IMR-90 (cell line): ENCODE results near the gene HS3ST2. TPM values are rescaled to one million over a fixed set of nuclear protein-coding genes. Genes with fewer than 3 reads are reported as not detected.

Experiments
- ATAC-seq: fragments of 200-7000 bp; cut with Tn5 transposase; 2 replicates; pipeline ENCODE4 v1.9.1; 2020; ENCODE audit warnings: low read depth, mild to moderate bottlenecking, moderate library complexity
- BruUV-seq: library from RNA; stranded (reverse); fragments of 400-500 nt; replicated peaks from 2 replicates; lab custom pipeline; 2021; lab: Mats Ljungman, UMichigan
- CTCF ChIA-PET: fragments of 300-600 bp; formaldehyde crosslinking; extraction: SDS; loops from one replicate; lab custom pipeline; 2021; ENCODE audit warnings: antibody characterized with exemption; lab: Yijun Ruan, JAX
- POLR2A ChIA-PET: fragments of 300-600 bp; sonication (Branson Sonifier 250); formaldehyde crosslinking; loops from one replicate; lab custom pipeline; 2022; ENCODE audit warnings: antibody characterized with exemption; ENCODE audit not compliant: unreplicated experiment; lab: Charles Lee
- DNase-seq: peaks from one replicate; pipeline ENCODE4 v3.0.0; 2013
- H2AFZ ChIP-seq: replicated peaks from 2 replicates; pipeline ENCODE3; 2013; ENCODE audit warnings: low read length, mild to moderate bottlenecking; ENCODE audit not compliant: poor library complexity
- H2AK5ac ChIP-seq: 2 replicates; pipeline ENCODE4 v1.6.1; 2013; ENCODE audit warnings: low read depth, low read length, inconsistent platforms
- H2AK9ac ChIP-seq: replicated peaks from 2 replicates; pipeline ENCODE3; 2013; ENCODE audit warnings: mild to moderate bottlenecking, low read depth, low read length, moderate library complexity; ENCODE audit not compliant: poor library complexity
- H2BK120ac ChIP-seq: 2 replicates; pipeline ENCODE4 v1.6.1; 2013; ENCODE audit warnings: low read depth, low read length, inconsistent platforms
- H2BK15ac ChIP-seq: 3 replicates; pipeline ENCODE4 v1.6.1; 2013; ENCODE audit warnings: low read depth, low read length, inconsistent platforms
- H2BK20ac ChIP-seq: 2 replicates; pipeline ENCODE4 v1.6.1; 2013; ENCODE audit warnings: low read depth, mild to moderate bottlenecking, inconsistent platforms, low read length, moderate library complexity
- H2BK5ac ChIP-seq: 2 replicates; pipeline ENCODE4 v1.6.1; 2013; ENCODE audit warnings: mild to moderate bottlenecking, low read depth, low read length, inconsistent platforms; ENCODE audit not compliant: poor library complexity, severe bottlenecking
- H3K14ac ChIP-seq: replicated peaks from 2 replicates; pipeline ENCODE4 v1.6.1; 2013; ENCODE audit warnings: low read depth, low read length, inconsistent platforms
- H3K18ac ChIP-seq: 2 replicates; pipeline ENCODE4 v1.6.1; 2013; ENCODE audit warnings: low read depth, low read length, control low read depth
- H3K23ac ChIP-seq: 2 replicates; pipeline ENCODE4 v1.6.1; 2013; ENCODE audit warnings: low read depth, low read length, inconsistent platforms
- H3K27ac ChIP-seq: 2 replicates; pipeline ENCODE4 v1.5.1; 2013; ENCODE audit warnings: mild to moderate bottlenecking, control low read depth, low read length; ENCODE audit not compliant: insufficient read depth
- H3K27me3 ChIP-seq: 2 replicates; pipeline ENCODE4 v1.6.1; 2013; ENCODE audit warnings: low read length; ENCODE audit not compliant: control insufficient read depth, insufficient read depth
- H3K36me3 ChIP-seq: 2 replicates; pipeline ENCODE4 v1.6.1; 2013; ENCODE audit warnings: low read length, mixed read lengths; ENCODE audit not compliant: control insufficient read depth, insufficient read depth
- H3K4ac ChIP-seq: 2 replicates; pipeline ENCODE4 v1.6.1; 2013; ENCODE audit warnings: low read depth, low read length, inconsistent platforms
- H3K4me1 ChIP-seq: 2 replicates; pipeline ENCODE4 v1.6.1; 2013; ENCODE audit warnings: low read length, mixed read lengths; ENCODE audit not compliant: control insufficient read depth, insufficient read depth
- H3K4me2 ChIP-seq: 2 replicates; pipeline ENCODE4 v1.6.1; 2013; ENCODE audit warnings: low read depth, mild to moderate bottlenecking, control low read depth, low read length, moderate library complexity
- H3K4me3 ChIP-seq: 2 replicates; pipeline ENCODE4 v1.5.1; 2013; ENCODE audit warnings: low read depth, mild to moderate bottlenecking, control low read depth, low read length, moderate library complexity; ENCODE audit not compliant: insufficient read depth
- H3K56ac ChIP-seq: 2 replicates; pipeline ENCODE4 v1.6.1; 2013; ENCODE audit warnings: low read length, inconsistent platforms; ENCODE audit not compliant: insufficient read depth; ENCODE audit errors: extremely low read depth
- H3K79me1 ChIP-seq, 2 experiments: 2 replicates each; pipeline ENCODE4 v1.6.1; 2013; ENCODE audit warnings: low read length in 2 of 2, inconsistent platforms in 1 of 2, low read depth in 1 of 2
- H3K9ac ChIP-seq: 2 replicates; pipeline ENCODE4 v1.6.1; 2013; ENCODE audit warnings: low read depth, low read length, control low read depth
- H3K9me1 ChIP-seq: 2 replicates; pipeline ENCODE4 v1.6.1; 2013; ENCODE audit warnings: low read length, inconsistent platforms; ENCODE audit not compliant: insufficient read depth
- H3K9me3 ChIP-seq: 2 replicates; pipeline ENCODE4 v1.6.1; 2013; ENCODE audit warnings: low read length; ENCODE audit not compliant: control insufficient read depth, insufficient read depth
- H4K20me1 ChIP-seq: 2 replicates; pipeline ENCODE4 v1.6.1; 2013; ENCODE audit warnings: low read length, inconsistent platforms; ENCODE audit not compliant: insufficient read depth
- H4K5ac ChIP-seq: 2 replicates; pipeline ENCODE4 v1.6.1; 2013; ENCODE audit warnings: mild to moderate bottlenecking, low read depth, low read length, control low read depth
- H4K8ac ChIP-seq, 2 experiments: 2 replicates each; pipeline ENCODE4 v1.6.1; 2013; ENCODE audit warnings: low read depth in 2 of 2, low read length in 2 of 2, control low read depth in 1 of 2, inconsistent platforms in 1 of 2
- H4K91ac ChIP-seq: 2 replicates; pipeline ENCODE4 v1.6.1; 2013; ENCODE audit warnings: low read depth, low read length, inconsistent platforms; ENCODE audit not compliant: insufficient read depth
- BHLHE40 ChIP-seq: fragments of 150-350 bp; IDR thresholded peaks from 2 replicates; pipeline ENCODE4 v1.6.1; 2016; ENCODE audit warnings: mild to moderate bottlenecking, low read depth, low read length
- CEBPB ChIP-seq: IDR thresholded peaks from 2 replicates; pipeline ENCODE4 v1.6.1; 2012; ENCODE audit warnings: low read depth, low read length, improper control_type of control experiment
- CHD1 ChIP-seq: IDR thresholded peaks from 2 replicates; pipeline ENCODE4 v1.6.1; 2012; ENCODE audit warnings: low read depth, low read length, improper control_type of control experiment
- ELK1 ChIP-seq: fragments of 150-350 bp; IDR thresholded peaks from 2 replicates; pipeline ENCODE4 v1.6.1; 2016; ENCODE audit warnings: low read depth, mild to moderate bottlenecking, low read length, moderate library complexity, borderline replicate concordance
- FOS ChIP-seq: fragments of 150-350 bp; IDR thresholded peaks from 2 replicates; pipeline ENCODE4 v1.6.1; 2016; ENCODE audit warnings: low read depth, low read length
- MAFK ChIP-seq: IDR thresholded peaks from 2 replicates; pipeline ENCODE4 v1.6.1; 2012; ENCODE audit warnings: low read depth, low read length, improper control_type of control experiment
- MAZ ChIP-seq: IDR thresholded peaks from 2 replicates; pipeline ENCODE4 v1.6.1; 2012; ENCODE audit warnings: low read depth, mild to moderate bottlenecking, low read length, improper control_type of control experiment, moderate library complexity, borderline replicate concordance
- MXI1 ChIP-seq: IDR thresholded peaks from 2 replicates; pipeline ENCODE4 v1.6.1; 2012; ENCODE audit warnings: low read depth, mild to moderate bottlenecking, low read length, moderate library complexity, borderline replicate concordance
- NFE2L2 ChIP-seq: fragments of 150-350 bp; IDR thresholded peaks from 2 replicates; pipeline ENCODE4 v1.6.1; 2016; ENCODE audit warnings: low read depth, mild to moderate bottlenecking, low read length
- POLR2A ChIP-seq: IDR thresholded peaks from 2 replicates; pipeline ENCODE4 v1.6.1; 2012; ENCODE audit warnings: mild to moderate bottlenecking, low read depth, low read length
- RAD21 ChIP-seq: IDR thresholded peaks from 2 replicates; pipeline ENCODE4 v1.6.1; 2012; ENCODE audit warnings: low read length, improper control_type of control experiment
- RCOR1 ChIP-seq: IDR thresholded peaks from 2 replicates; pipeline ENCODE4 v1.6.1; 2012; ENCODE audit warnings: mild to moderate bottlenecking, low read length, improper control_type of control experiment; ENCODE audit not compliant: insufficient replicate concordance
- RFX5 ChIP-seq: IDR thresholded peaks from 2 replicates; pipeline ENCODE4 v1.8.0; 2012; ENCODE audit warnings: low read depth, mild to moderate bottlenecking, low read length, moderate library complexity
- SMC3 ChIP-seq: fragments of 150-350 bp; IDR thresholded peaks from 2 replicates; pipeline ENCODE4 v1.6.1; 2016; ENCODE audit warnings: low read depth, mild to moderate bottlenecking, antibody characterized with exemption, low read length, moderate library complexity
- USF2 ChIP-seq: fragments of 150-350 bp; IDR thresholded peaks from 2 replicates; pipeline ENCODE4 v1.6.1; 2017; ENCODE audit warnings: mild to moderate bottlenecking, antibody characterized with exemption, low read length, low read depth
- WGBS, 2 experiments: methylation state at CpG; one replicate each; pipeline versions ENCODE4 v1.1.5 to v1.1.7; 2013; ENCODE audit warnings: missing lambda C conversion rate in 2 of 2; ENCODE audit not compliant: insufficient read length in 1 of 2; ENCODE audit errors: extremely low coverage in 2 of 2; 5-methylcytosine and 5-hydroxymethylcytosine counted together
- dilution Hi-C: fragments of 300-500 bp; cut with HindIII; formaldehyde crosslinking; loops from one replicate; pipeline ENCODE4 v1.14.3; 2018; ENCODE audit warnings: low sequenced_read_pairs; ENCODE audit not compliant: unreplicated experiment
- in situ Hi-C: fragments of 300-500 bp; cut with MboI; formaldehyde crosslinking; loops from 3 replicates; pipeline ENCODE4 v1.14.3; 2019; ENCODE audit warnings: low sequenced_read_pairs, inconsistent platforms, mixed read lengths
- intact Hi-C: fragments of 100-400 bp; cut with micrococcal nuclease; formaldehyde crosslinking; loops from 2 replicates; pipeline ENCODE4 v1.10.0; 2022
- polyA plus RNA-seq, 3 experiments: library from polyadenylated mRNA; depleted of rRNA; stranded (reverse); fragments of >200 nt; gene quantifications; 2 replicates each; pipeline ENCODE4 v1.2.3, GENCODE V29; 2012; ENCODE audit warnings: low replicate concordance in 1 of 3
- total RNA-seq: library from RNA; depleted of rRNA; stranded (reverse); fragments of >200 nt; gene quantifications from 2 replicates; pipeline ENCODE4 v1.2.3, GENCODE V29; 2012
- TF ChIP-seq, protein P1 (sequence below): conservative IDR thresholded peaks from 2 replicates; pipeline ENCODE4 v1.5.1; 2012; ENCODE audit warnings: mild to moderate bottlenecking, low read depth, low read length, improper control_type of control experiment

Gene HS3ST2
- total and polyA plus RNA-seq, 2 of the 4 experiments (the other 2 are of a cell fraction): not detected

DNA sequence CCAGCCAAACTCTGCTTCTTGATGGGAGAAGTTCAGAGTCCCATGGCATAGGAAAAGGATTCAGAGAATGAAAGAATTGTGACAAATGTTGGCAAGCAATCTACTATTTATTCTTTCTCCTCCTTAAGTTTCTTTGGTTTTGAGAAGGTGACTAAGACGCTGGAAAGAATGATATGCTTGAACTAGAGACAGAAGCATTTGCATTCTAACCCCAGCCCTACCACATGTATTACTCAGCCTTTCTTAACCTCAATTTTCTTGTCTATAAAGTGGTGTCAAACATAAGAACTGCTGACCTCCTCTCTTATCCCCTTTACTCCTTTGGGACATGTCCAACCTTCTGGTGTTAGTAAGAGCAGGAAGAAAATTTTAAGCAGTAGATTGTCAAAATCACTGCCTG, 124.7 kb downstream of the HS3ST2 start:
- Histone ChIP-seq H3K9ac (no peak overlapping the region), H3K23ac (no peak overlapping the region), H4K5ac (no peak overlapping the region), H3K4me1 (no peaks in the 10 kb centered on the region), H2BK5ac (no peak overlapping the region), H3K18ac (no peak overlapping the region), H3K4me3 (no peak overlapping the region), H3K4ac (no peak overlapping the region), H2AK9ac (no peak overlapping the region), H2BK120ac (no peak overlapping the region), H2BK20ac (no peak overlapping the region), H3K4me2 (no peak overlapping the region), H3K79me1 (no peaks in the 10 kb centered on the region), H2AFZ (no peak overlapping the region), H4K20me1 (no peaks in the 10 kb centered on the region), H4K91ac (no peak overlapping the region), H4K8ac (no peak overlapping the region), H3K36me3 (no peaks in the 10 kb centered on the region), H3K9me1 (no peaks in the 10 kb centered on the region), H3K14ac (no peak overlapping the region), H3K9me3 (no peaks in the 10 kb centered on the region), H2AK5ac (no peak overlapping the region), H3K27me3 (no peaks in the 10 kb centered on the region), H3K56ac (no peak overlapping the region), H3K27ac (no peak overlapping the region), H2BK15ac (no peak overlapping the region)
- TF ChIP-seq MXI1 (no peak), POLR2A (no peak), NFE2L2 (no peak), BHLHE40 (no peak), ELK1 (no peak), SMC3 (no peak), FOS (no peak), RCOR1 (no peak), MAFK (no peak), CHD1 (no peak), USF2 (no peak), CEBPB (no peak), MAZ (no peak), RFX5 (no peak), RAD21 (no peak)
- TF ChIP-seq, protein P1, sequence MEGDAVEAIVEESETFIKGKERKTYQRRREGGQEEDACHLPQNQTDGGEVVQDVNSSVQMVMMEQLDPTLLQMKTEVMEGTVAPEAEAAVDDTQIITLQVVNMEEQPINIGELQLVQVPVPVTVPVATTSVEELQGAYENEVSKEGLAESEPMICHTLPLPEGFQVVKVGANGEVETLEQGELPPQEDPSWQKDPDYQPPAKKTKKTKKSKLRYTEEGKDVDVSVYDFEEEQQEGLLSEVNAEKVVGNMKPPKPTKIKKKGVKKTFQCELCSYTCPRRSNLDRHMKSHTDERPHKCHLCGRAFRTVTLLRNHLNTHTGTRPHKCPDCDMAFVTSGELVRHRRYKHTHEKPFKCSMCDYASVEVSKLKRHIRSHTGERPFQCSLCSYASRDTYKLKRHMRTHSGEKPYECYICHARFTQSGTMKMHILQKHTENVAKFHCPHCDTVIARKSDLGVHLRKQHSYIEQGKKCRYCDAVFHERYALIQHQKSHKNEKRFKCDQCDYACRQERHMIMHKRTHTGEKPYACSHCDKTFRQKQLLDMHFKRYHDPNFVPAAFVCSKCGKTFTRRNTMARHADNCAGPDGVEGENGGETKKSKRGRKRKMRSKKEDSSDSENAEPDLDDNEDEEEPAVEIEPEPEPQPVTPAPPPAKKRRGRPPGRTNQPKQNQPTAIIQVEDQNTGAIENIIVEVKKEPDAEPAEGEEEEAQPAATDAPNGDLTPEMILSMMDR: no peak
- intact Hi-C loops: no loop called here
- CTCF ChIA-PET: no interaction called here
- DNase-seq: no peak
- ATAC-seq: no peak
- WGBS, 2 experiments: no CpG with 5 or more reads among the region's 1 CpG
- no TSS peak for BruUV-seq
- dilution Hi-C loops: no loop called here
- in situ Hi-C loops: no loop called here
- POLR2A ChIA-PET: no interaction called here
